IMR-90 (cell line): ENCODE data around the gene ZSCAN23. TPM values are rescaled to one million over a fixed set of nuclear protein-coding genes. Genes with fewer than 3 reads are reported as not detected.

Source experiments
- ATAC-seq: fragments of 200-7000 bp; cut with Tn5 transposase; 2 replicates; pipeline ENCODE4 v1.9.1; 2020; ENCODE audit warnings: low read depth, mild to moderate bottlenecking, moderate library complexity
- BruUV-seq: library from RNA; stranded (reverse); fragments of 400-500 nt; replicated peaks from 2 replicates; lab custom pipeline; 2021; lab: Mats Ljungman, UMichigan
- CTCF ChIA-PET: fragments of 300-600 bp; formaldehyde crosslinking; extraction: SDS; loops from one replicate; lab custom pipeline; 2021; ENCODE audit warnings: antibody characterized with exemption; lab: Yijun Ruan, JAX
- POLR2A ChIA-PET: fragments of 300-600 bp; sonication (Branson Sonifier 250); formaldehyde crosslinking; loops from one replicate; lab custom pipeline; 2022; ENCODE audit warnings: antibody characterized with exemption; ENCODE audit not compliant: unreplicated experiment; lab: Charles Lee
- DNase-seq: peaks from one replicate; pipeline ENCODE4 v3.0.0; 2013
- H2AFZ ChIP-seq: replicated peaks from 2 replicates; pipeline ENCODE3; 2013; ENCODE audit warnings: low read length, mild to moderate bottlenecking; ENCODE audit not compliant: poor library complexity
- H2AK5ac ChIP-seq: 2 replicates; pipeline ENCODE4 v1.6.1; 2013; ENCODE audit warnings: low read depth, low read length, inconsistent platforms
- H2AK9ac ChIP-seq: replicated peaks from 2 replicates; pipeline ENCODE3; 2013; ENCODE audit warnings: mild to moderate bottlenecking, low read depth, low read length, moderate library complexity; ENCODE audit not compliant: poor library complexity
- H2BK120ac ChIP-seq: 2 replicates; pipeline ENCODE4 v1.6.1; 2013; ENCODE audit warnings: low read depth, low read length, inconsistent platforms
- H2BK15ac ChIP-seq: 3 replicates; pipeline ENCODE4 v1.6.1; 2013; ENCODE audit warnings: low read depth, low read length, inconsistent platforms
- H2BK20ac ChIP-seq: 2 replicates; pipeline ENCODE4 v1.6.1; 2013; ENCODE audit warnings: low read depth, mild to moderate bottlenecking, inconsistent platforms, low read length, moderate library complexity
- H2BK5ac ChIP-seq: 2 replicates; pipeline ENCODE4 v1.6.1; 2013; ENCODE audit warnings: mild to moderate bottlenecking, low read depth, low read length, inconsistent platforms; ENCODE audit not compliant: poor library complexity, severe bottlenecking
- H3K14ac ChIP-seq: replicated peaks from 2 replicates; pipeline ENCODE4 v1.6.1; 2013; ENCODE audit warnings: low read depth, low read length, inconsistent platforms
- H3K18ac ChIP-seq: 2 replicates; pipeline ENCODE4 v1.6.1; 2013; ENCODE audit warnings: low read depth, low read length, control low read depth
- H3K23ac ChIP-seq: 2 replicates; pipeline ENCODE4 v1.6.1; 2013; ENCODE audit warnings: low read depth, low read length, inconsistent platforms
- H3K27ac ChIP-seq: 2 replicates; pipeline ENCODE4 v1.5.1; 2013; ENCODE audit warnings: mild to moderate bottlenecking, control low read depth, low read length; ENCODE audit not compliant: insufficient read depth
- H3K27me3 ChIP-seq: 2 replicates; pipeline ENCODE4 v1.6.1; 2013; ENCODE audit warnings: low read length; ENCODE audit not compliant: control insufficient read depth, insufficient read depth
- H3K36me3 ChIP-seq: 2 replicates; pipeline ENCODE4 v1.6.1; 2013; ENCODE audit warnings: low read length, mixed read lengths; ENCODE audit not compliant: control insufficient read depth, insufficient read depth
- H3K4ac ChIP-seq: 2 replicates; pipeline ENCODE4 v1.6.1; 2013; ENCODE audit warnings: low read depth, low read length, inconsistent platforms
- H3K4me1 ChIP-seq: 2 replicates; pipeline ENCODE4 v1.6.1; 2013; ENCODE audit warnings: low read length, mixed read lengths; ENCODE audit not compliant: control insufficient read depth, insufficient read depth
- H3K4me2 ChIP-seq: 2 replicates; pipeline ENCODE4 v1.6.1; 2013; ENCODE audit warnings: low read depth, mild to moderate bottlenecking, control low read depth, low read length, moderate library complexity
- H3K4me3 ChIP-seq: 2 replicates; pipeline ENCODE4 v1.5.1; 2013; ENCODE audit warnings: low read depth, mild to moderate bottlenecking, control low read depth, low read length, moderate library complexity; ENCODE audit not compliant: insufficient read depth
- H3K56ac ChIP-seq: 2 replicates; pipeline ENCODE4 v1.6.1; 2013; ENCODE audit warnings: low read length, inconsistent platforms; ENCODE audit not compliant: insufficient read depth; ENCODE audit errors: extremely low read depth
- H3K79me1 ChIP-seq, 2 experiments: 2 replicates each; pipeline ENCODE4 v1.6.1; 2013; ENCODE audit warnings: low read length in 2 of 2, inconsistent platforms in 1 of 2, low read depth in 1 of 2
- H3K9ac ChIP-seq: 2 replicates; pipeline ENCODE4 v1.6.1; 2013; ENCODE audit warnings: low read depth, low read length, control low read depth
- H3K9me1 ChIP-seq: 2 replicates; pipeline ENCODE4 v1.6.1; 2013; ENCODE audit warnings: low read length, inconsistent platforms; ENCODE audit not compliant: insufficient read depth
- H3K9me3 ChIP-seq: 2 replicates; pipeline ENCODE4 v1.6.1; 2013; ENCODE audit warnings: low read length; ENCODE audit not compliant: control insufficient read depth, insufficient read depth
- H4K20me1 ChIP-seq: 2 replicates; pipeline ENCODE4 v1.6.1; 2013; ENCODE audit warnings: low read length, inconsistent platforms; ENCODE audit not compliant: insufficient read depth
- H4K5ac ChIP-seq: 2 replicates; pipeline ENCODE4 v1.6.1; 2013; ENCODE audit warnings: mild to moderate bottlenecking, low read depth, low read length, control low read depth
- H4K8ac ChIP-seq, 2 experiments: 2 replicates each; pipeline ENCODE4 v1.6.1; 2013; ENCODE audit warnings: low read depth in 2 of 2, low read length in 2 of 2, control low read depth in 1 of 2, inconsistent platforms in 1 of 2
- H4K91ac ChIP-seq: 2 replicates; pipeline ENCODE4 v1.6.1; 2013; ENCODE audit warnings: low read depth, low read length, inconsistent platforms; ENCODE audit not compliant: insufficient read depth
- BHLHE40 ChIP-seq: fragments of 150-350 bp; IDR thresholded peaks from 2 replicates; pipeline ENCODE4 v1.6.1; 2016; ENCODE audit warnings: mild to moderate bottlenecking, low read depth, low read length
- CEBPB ChIP-seq: IDR thresholded peaks from 2 replicates; pipeline ENCODE4 v1.6.1; 2012; ENCODE audit warnings: low read depth, low read length, improper control_type of control experiment
- CHD1 ChIP-seq: IDR thresholded peaks from 2 replicates; pipeline ENCODE4 v1.6.1; 2012; ENCODE audit warnings: low read depth, low read length, improper control_type of control experiment
- CTCF ChIP-seq: conservative IDR thresholded peaks from 2 replicates; pipeline ENCODE4 v1.5.1; 2012; ENCODE audit warnings: mild to moderate bottlenecking, low read depth, low read length, improper control_type of control experiment
- ELK1 ChIP-seq: fragments of 150-350 bp; IDR thresholded peaks from 2 replicates; pipeline ENCODE4 v1.6.1; 2016; ENCODE audit warnings: low read depth, mild to moderate bottlenecking, low read length, moderate library complexity, borderline replicate concordance
- FOS ChIP-seq: fragments of 150-350 bp; IDR thresholded peaks from 2 replicates; pipeline ENCODE4 v1.6.1; 2016; ENCODE audit warnings: low read depth, low read length
- MAFK ChIP-seq: IDR thresholded peaks from 2 replicates; pipeline ENCODE4 v1.6.1; 2012; ENCODE audit warnings: low read depth, low read length, improper control_type of control experiment
- MAZ ChIP-seq: IDR thresholded peaks from 2 replicates; pipeline ENCODE4 v1.6.1; 2012; ENCODE audit warnings: low read depth, mild to moderate bottlenecking, low read length, improper control_type of control experiment, moderate library complexity, borderline replicate concordance
- MXI1 ChIP-seq: IDR thresholded peaks from 2 replicates; pipeline ENCODE4 v1.6.1; 2012; ENCODE audit warnings: low read depth, mild to moderate bottlenecking, low read length, moderate library complexity, borderline replicate concordance
- NFE2L2 ChIP-seq: fragments of 150-350 bp; IDR thresholded peaks from 2 replicates; pipeline ENCODE4 v1.6.1; 2016; ENCODE audit warnings: low read depth, mild to moderate bottlenecking, low read length
- POLR2A ChIP-seq: IDR thresholded peaks from 2 replicates; pipeline ENCODE4 v1.6.1; 2012; ENCODE audit warnings: mild to moderate bottlenecking, low read depth, low read length
- RAD21 ChIP-seq: IDR thresholded peaks from 2 replicates; pipeline ENCODE4 v1.6.1; 2012; ENCODE audit warnings: low read length, improper control_type of control experiment
- RCOR1 ChIP-seq: IDR thresholded peaks from 2 replicates; pipeline ENCODE4 v1.6.1; 2012; ENCODE audit warnings: mild to moderate bottlenecking, low read length, improper control_type of control experiment; ENCODE audit not compliant: insufficient replicate concordance
- RFX5 ChIP-seq: IDR thresholded peaks from 2 replicates; pipeline ENCODE4 v1.8.0; 2012; ENCODE audit warnings: low read depth, mild to moderate bottlenecking, low read length, moderate library complexity
- SMC3 ChIP-seq: fragments of 150-350 bp; IDR thresholded peaks from 2 replicates; pipeline ENCODE4 v1.6.1; 2016; ENCODE audit warnings: low read depth, mild to moderate bottlenecking, antibody characterized with exemption, low read length, moderate library complexity
- USF2 ChIP-seq: fragments of 150-350 bp; IDR thresholded peaks from 2 replicates; pipeline ENCODE4 v1.6.1; 2017; ENCODE audit warnings: mild to moderate bottlenecking, antibody characterized with exemption, low read length, low read depth
- WGBS, 2 experiments: methylation state at CpG; one replicate each; pipeline versions ENCODE4 v1.1.5 to v1.1.7; 2013; ENCODE audit warnings: missing lambda C conversion rate in 2 of 2; ENCODE audit not compliant: insufficient read length in 1 of 2; ENCODE audit errors: extremely low coverage in 2 of 2; 5-methylcytosine and 5-hydroxymethylcytosine counted together
- dilution Hi-C: fragments of 300-500 bp; cut with HindIII; formaldehyde crosslinking; loops from one replicate; pipeline ENCODE4 v1.14.3; 2018; ENCODE audit warnings: low sequenced_read_pairs; ENCODE audit not compliant: unreplicated experiment
- in situ Hi-C: fragments of 300-500 bp; cut with MboI; formaldehyde crosslinking; loops from 3 replicates; pipeline ENCODE4 v1.14.3; 2019; ENCODE audit warnings: low sequenced_read_pairs, inconsistent platforms, mixed read lengths
- intact Hi-C: fragments of 100-400 bp; cut with micrococcal nuclease; formaldehyde crosslinking; loops from 2 replicates; pipeline ENCODE4 v1.10.0; 2022
- polyA plus RNA-seq, 3 experiments: library from polyadenylated mRNA; depleted of rRNA; stranded (reverse); fragments of >200 nt; gene quantifications; 2 replicates each; pipeline ENCODE4 v1.2.3, GENCODE V29; 2012; ENCODE audit warnings: low replicate concordance in 1 of 3
- total RNA-seq: library from RNA; depleted of rRNA; stranded (reverse); fragments of >200 nt; gene quantifications from 2 replicates; pipeline ENCODE4 v1.2.3, GENCODE V29; 2012

ZSCAN23 gene
- total and polyA plus RNA-seq, 2 of the 4 experiments (the other 2 are of a cell fraction) = 1.7 to 8.4 TPM

- no CpG with 5 or more reads among the region's 2 CpGs for WGBS, 2 experiments
- H3K36me3 ChIP-seq = no peaks in the 10 kb centered on the region
- H2AFZ ChIP-seq = no peak overlapping the region
- DNase-seq = no peak
- ATAC-seq = no peak
- POLR2A ChIA-PET = no interaction called here
- no peak overlapping the region for H3K27ac ChIP-seq
- TF ChIP-seq MXI1 = no peak
- no peak for TF ChIP-seq CEBPB
- TF ChIP-seq RAD21 = no peak
- TF ChIP-seq POLR2A = no peak
- no peak for TF ChIP-seq CTCF
- TF ChIP-seq FOS = no peak
- TF ChIP-seq CHD1 = no peak
- TF ChIP-seq NFE2L2 = no peak
- TF ChIP-seq ELK1 = no peak
- no peak for TF ChIP-seq SMC3
- TF ChIP-seq RCOR1 = no peak
- no peak for TF ChIP-seq USF2
- TF ChIP-seq RFX5 = no peak
- TF ChIP-seq BHLHE40 = no peak
- TF ChIP-seq MAZ = no peak
- TF ChIP-seq MAFK = no peak
- dilution Hi-C loops = no loop called here
- H3K14ac ChIP-seq = no peak overlapping the region
- no peak overlapping the region for H4K91ac ChIP-seq
- BruUV-seq = no TSS peak
- no peaks in the 10 kb centered on the region for H3K4me1 ChIP-seq
- intact Hi-C loops = loop anchor here (5.0 kb wide), 1 partner anchor 1570 kb away; no protein-coding TSS in a partner anchor
- no peak overlapping the region for H2BK20ac ChIP-seq
- no peak overlapping the region for H2BK5ac ChIP-seq
- H4K5ac ChIP-seq = no peak overlapping the region
- H3K4me2 ChIP-seq = no peak overlapping the region
- H2AK5ac ChIP-seq = no peak overlapping the region
- H3K56ac ChIP-seq = no peak overlapping the region
- no peak overlapping the region for H3K18ac ChIP-seq
- no peaks in the 10 kb centered on the region for H3K79me1 ChIP-seq
- no peak overlapping the region for H2BK15ac ChIP-seq
- 0 out of 2 replicates have a peak, but pooled peaks cover 2% of the 10 kb centered on the region for H3K27me3 ChIP-seq
- in situ Hi-C loops = no loop called here
- H3K4ac ChIP-seq = no peak overlapping the region
- no peak overlapping the region for H3K4me3 ChIP-seq
- H4K8ac ChIP-seq = no peak overlapping the region
- no peak overlapping the region for H3K23ac ChIP-seq
- H2AK9ac ChIP-seq = no peak overlapping the region
- CTCF ChIA-PET = no interaction called here
- H3K9ac ChIP-seq = no peak overlapping the region
- H3K9me3 ChIP-seq = no peaks in the 10 kb centered on the region
- H4K20me1 ChIP-seq = no peaks in the 10 kb centered on the region
- H3K9me1 ChIP-seq = no peaks in the 10 kb centered on the region
- no peak overlapping the region for H2BK120ac ChIP-seq
Measured at GRCh38 chr6:28462401-28462800, 19.1 kb upstream of the ZSCAN23 start.
